Vagina (tissue), 2 donors: ENCODE results near the gene LCLAT1. TPM values are rescaled to one million over a fixed set of nuclear protein-coding genes. Genes with fewer than 3 reads are reported as not detected.
"Not testable (repeated sequence)": the region's sequence is repeated elsewhere in the genome, so short reads cannot be mapped to it uniquely, and the experiment has no call there.

Source experiments
- DNase-seq, 2 donors: peaks; one replicate each; pipeline ENCODE4 v3.0.0-alpha.2; 2017; ENCODE audit errors: extremely low spot score in 2 of 2
- H3K27ac ChIP-seq: fragments of 200-600 bp; sonication (generic); one replicate; pipeline ENCODE4 v1.5.1; 2019
- H3K27me3 ChIP-seq: fragments of 200-600 bp; sonication (generic); one replicate; pipeline ENCODE4 v1.5.1; 2019
- H3K36me3 ChIP-seq, 2 donors: fragments of 200-600 bp; sonication (generic); one replicate each; pipeline ENCODE4 v1.5.1; 2017 to 2019
- H3K4me1 ChIP-seq: fragments of 200-600 bp; sonication (generic); one replicate; pipeline ENCODE4 v1.5.1; 2019
- H3K4me3 ChIP-seq, 2 donors: fragments of 200-600 bp; sonication (generic); 1 replicate in 1 of 2; 2 replicates in 1 of 2; pipeline ENCODE4 v1.5.1; 2016 to 2019
- H3K9me3 ChIP-seq: fragments of 200-600 bp; sonication (generic); one replicate; pipeline ENCODE4 v1.5.1; 2019
- CTCF ChIP-seq, 3 experiments: fragments of 450-650 bp in 2 of 3; fragments of 200-600 bp in 1 of 3; sonication (generic) in 1 of 3; IDR thresholded peaks; one replicate each; pipeline ENCODE4 v1.5.1; 2017 to 2019; ENCODE audit warnings: antibody characterized with exemption in 3 of 3, mild to moderate bottlenecking in 2 of 3, moderate library complexity in 2 of 3
- POLR2A ChIP-seq, 2 donors: fragments of 450-650 bp; IDR thresholded peaks; one replicate each; pipeline ENCODE4 v1.6.1; 2017; ENCODE audit warnings: antibody characterized with exemption in 2 of 2, mild to moderate bottlenecking in 2 of 2, moderate library complexity in 2 of 2
- POLR2AphosphoS5 ChIP-seq, 2 donors: sonication (generic); formaldehyde crosslinking; IDR thresholded peaks; one replicate each; pipeline ENCODE4 v1.9.0; 2017; ENCODE audit warnings: antibody characterized with exemption in 2 of 2, mild to moderate bottlenecking in 2 of 2, low read depth in 1 of 2; ENCODE audit not compliant: insufficient read depth in 1 of 2
- intact Hi-C: fragments of 100-400 bp; cut with DNase I; formaldehyde crosslinking; loops from one replicate; pipeline ENCODE4 v1.15.1; 2023
- total RNA-seq: library from RNA; depleted of rRNA; stranded (reverse); fragments of >200 nt; gene quantifications from one replicate; pipeline ENCODE4 v1.2.3, GENCODE V29; 2016

The LCLAT1 gene
- total RNA-seq, 1 donor from 2014 or later: 19.6 TPM

GRCh38 chr2:30502310-30502709 lies 55.3 kb downstream of the LCLAT1 start:
- intact Hi-C loops: no loop called here

GRCh38 chr2:30503007-30503694 lies 56.1 kb downstream of the LCLAT1 start:
- Histone ChIP-seq H3K36me3 (no peaks in the 10 kb centered on the region), H3K27me3 (no peaks in the 10 kb centered on the region), H3K4me3 (no peak overlapping the region), H3K4me1 (peaks cover 19% of the 10 kb centered on the region), H3K9me3 (no peaks in the 10 kb centered on the region), H3K27ac (no peak overlapping the region)
- no peak for DNase-seq
- intact Hi-C loops: no loop called here
- TF ChIP-seq POLR2A (IDR thresholded peaks at IDR 0.05) (no peak), POLR2AphosphoS5 (IDR thresholded peaks at IDR 0.05; ENCODE audit: insufficient read depth in 1 of 2, low read depth in 1 of 2) (no peak), CTCF (IDR thresholded peaks at IDR 0.05) (no peak)

More at GRCh38 chr2:30502310-30502709, 55.3 kb downstream of the LCLAT1 start:
- no peak overlapping the region for H3K27ac ChIP-seq
- peaks cover 19% of the 10 kb centered on the region for H3K4me1 ChIP-seq
- no peak overlapping the region for H3K4me3 ChIP-seq
- TF ChIP-seq POLR2AphosphoS5 (IDR thresholded peaks at IDR 0.05; ENCODE audit: insufficient read depth in 1 of 2, low read depth in 1 of 2) (no peak), CTCF (IDR thresholded peaks at IDR 0.05) (no peak), POLR2A (IDR thresholded peaks at IDR 0.05) (no peak)
- DNase-seq: no peak
- no peaks in the 10 kb centered on the region for H3K36me3 ChIP-seq
- H3K27me3 ChIP-seq: no peaks in the 10 kb centered on the region
- no peaks in the 10 kb centered on the region for H3K9me3 ChIP-seq

- Histone ChIP-seq H3K9me3 (no peaks in the 10 kb centered on the region), H3K36me3 (no peaks in the 10 kb centered on the region), H3K4me3 (no peak overlapping the region), H3K27me3 (no peaks in the 10 kb centered on the region), H3K27ac (no peak overlapping the region), H3K4me1 (peaks cover 19% of the 10 kb centered on the region)
- intact Hi-C loops: no loop called here
- TF ChIP-seq POLR2AphosphoS5 (IDR thresholded peaks at IDR 0.05; ENCODE audit: insufficient read depth in 1 of 2, low read depth in 1 of 2) (no peak), CTCF (IDR thresholded peaks at IDR 0.05) (no peak), POLR2A (IDR thresholded peaks at IDR 0.05) (no peak)
- no peak for DNase-seq
Observed at GRCh38 chr2:30503695-30504052, 56.6 kb downstream of the LCLAT1 start.

- peaks cover 22% of the 10 kb centered on the region for H3K4me1 ChIP-seq
- no peaks in the 10 kb centered on the region for H3K27me3 ChIP-seq
- DNase-seq: no peak
- intact Hi-C loops: no loop called here
- H3K4me3 ChIP-seq: no peak overlapping the region
- no peak for TF ChIP-seq CTCF (IDR thresholded peaks at IDR 0.05)
- no peak for TF ChIP-seq POLR2A (IDR thresholded peaks at IDR 0.05)
- no peak for TF ChIP-seq POLR2AphosphoS5 (IDR thresholded peaks at IDR 0.05; ENCODE audit: insufficient read depth in 1 of 2, low read depth in 1 of 2)
- H3K9me3 ChIP-seq: no peaks in the 10 kb centered on the region
- H3K36me3 ChIP-seq: no peaks in the 10 kb centered on the region
- H3K27ac ChIP-seq: no peak overlapping the region
Observed at GRCh38 chr2:30504731-30505130, 57.7 kb downstream of the LCLAT1 start.

GRCh38 chr2:30505500-30506180 lies 58.6 kb downstream of the LCLAT1 start:
- no peak for TF ChIP-seq POLR2AphosphoS5 (IDR thresholded peaks at IDR 0.05; ENCODE audit: insufficient read depth in 1 of 2, low read depth in 1 of 2)
- no peak for TF ChIP-seq CTCF (IDR thresholded peaks at IDR 0.05)
- TF ChIP-seq POLR2A (IDR thresholded peaks at IDR 0.05): no peak
- H3K4me3 ChIP-seq: no peak overlapping the region
- no peaks in the 10 kb centered on the region for H3K27me3 ChIP-seq
- H3K4me1 ChIP-seq: peaks cover 31% of the 10 kb centered on the region
- intact Hi-C loops: no loop called here
- no peak for DNase-seq
- no peaks in the 10 kb centered on the region for H3K9me3 ChIP-seq
- H3K36me3 ChIP-seq: no peaks in the 10 kb centered on the region
- no peak overlapping the region for H3K27ac ChIP-seq

GRCh38 chr2:30507460-30507859 lies 60.4 kb downstream of the LCLAT1 start:
- H3K9me3 ChIP-seq, H3K36me3 ChIP-seq, H3K4me3 ChIP-seq, DNase-seq, intact Hi-C loops, H3K27ac ChIP-seq, H3K27me3 ChIP-seq: not testable (repeated sequence)
- peaks cover 44% of the 10 kb centered on the region for H3K4me1 ChIP-seq
